Stimulated activated CD8-positive, alpha-beta memory T cell treated with anti-CD3 and anti-CD28 coated beads, Interleukin-7, amount 100 ng/mL, for 1 hour (primary cell): Measurements from ENCODE around the gene ASGR2.
"Not testable (repeated sequence)": the region's sequence is repeated elsewhere in the genome, so short reads cannot be mapped to it uniquely, and the experiment has no call there.

ENCODE experiments used
- DNase-seq, 2 donors: peaks; one replicate each; pipeline ENCODE4 v3.0.0-alpha.2; 2020; ENCODE audit warnings: low read depth in 2 of 2

The ASGR2 gene

DNA sequence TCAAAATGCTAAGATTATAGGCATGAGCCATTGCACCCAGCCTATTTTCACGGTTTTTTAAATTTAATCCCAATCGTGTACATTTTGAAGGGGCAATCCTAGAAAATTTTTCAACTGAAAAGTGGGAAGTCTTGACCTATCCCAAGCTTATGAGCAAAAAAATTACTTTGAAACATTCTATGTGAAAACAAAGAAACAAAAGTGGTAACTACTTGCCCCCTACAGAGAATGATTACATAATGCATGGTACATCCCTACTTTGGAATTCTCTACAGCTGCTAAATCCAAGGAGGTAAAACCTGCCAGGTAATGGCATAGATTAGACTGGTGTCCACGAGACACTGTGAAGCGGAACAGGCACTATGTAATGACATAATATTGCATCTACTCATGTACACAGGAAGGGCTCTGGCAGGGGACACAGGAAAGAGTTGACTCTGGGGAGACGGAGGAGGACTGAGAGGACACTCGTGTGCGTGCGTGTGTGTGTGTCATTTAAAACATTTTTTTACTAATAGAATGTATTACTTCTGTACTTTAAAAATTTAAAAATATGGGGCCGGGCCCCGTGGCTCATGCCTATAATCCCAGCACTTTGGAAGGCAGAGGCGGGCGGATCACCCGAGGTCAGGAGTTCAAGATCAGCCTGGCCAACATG, 15.7 kb downstream of the ASGR2 start:
- DNase-seq, result no peak

DNA sequence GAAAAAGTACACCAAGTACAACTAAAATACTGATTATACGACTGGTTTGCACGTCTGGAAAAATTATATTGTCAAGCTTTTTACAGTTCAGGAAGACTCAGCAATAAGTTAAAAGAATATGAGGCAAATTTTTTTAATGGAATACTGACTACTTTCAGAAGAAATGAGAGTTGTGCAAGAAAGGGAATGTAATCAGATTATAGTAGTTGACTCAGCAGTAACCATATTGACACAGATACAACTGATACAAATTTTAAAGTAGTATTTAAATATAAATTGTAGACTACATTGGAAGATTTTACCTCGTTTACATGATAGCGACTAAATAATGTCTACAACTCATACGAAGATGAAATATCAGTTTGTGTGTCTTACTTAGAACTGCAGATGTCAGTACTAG, 16.7 kb downstream of the ASGR2 start:
- no peak for DNase-seq

DNA sequence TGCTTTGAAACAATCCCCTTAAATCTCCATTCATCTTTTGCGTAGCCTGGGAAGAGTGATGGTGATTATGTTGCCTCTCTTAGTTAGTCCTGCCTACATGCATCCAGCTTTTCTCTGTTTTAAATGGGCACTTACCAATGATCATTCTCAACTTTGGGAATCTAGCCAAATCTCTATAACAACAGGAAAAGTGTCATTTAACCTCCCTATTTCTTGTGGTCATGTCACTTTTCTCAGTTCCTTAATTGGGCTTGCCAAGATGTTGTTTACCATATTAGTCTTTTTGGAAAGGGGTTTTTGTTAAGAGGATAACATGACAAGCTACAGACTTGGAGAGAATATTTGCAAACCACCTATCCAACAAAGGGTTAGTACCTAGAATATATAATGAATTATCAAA, 19.0 kb downstream of the ASGR2 start:
- no peak for DNase-seq

DNA sequence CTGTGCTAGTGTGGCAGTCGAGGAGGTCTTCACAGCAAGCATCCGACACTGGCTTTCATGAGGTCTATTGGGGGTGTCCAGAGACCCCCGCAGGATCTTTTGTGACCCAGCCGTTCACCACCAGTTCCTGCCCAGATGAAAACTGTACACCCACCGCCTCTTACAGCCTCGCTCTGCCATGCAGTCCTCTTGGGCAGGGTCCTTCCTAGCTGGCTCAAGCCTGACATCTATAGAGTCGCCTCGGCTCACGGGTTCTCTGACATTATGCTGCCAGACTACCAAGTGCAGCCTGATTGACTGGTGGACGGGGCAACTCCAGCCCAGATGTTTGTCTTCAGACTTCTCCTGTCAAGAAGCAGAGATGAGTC, 20.0 kb downstream of the ASGR2 start:
- DNase-seq, result no peak

DNA sequence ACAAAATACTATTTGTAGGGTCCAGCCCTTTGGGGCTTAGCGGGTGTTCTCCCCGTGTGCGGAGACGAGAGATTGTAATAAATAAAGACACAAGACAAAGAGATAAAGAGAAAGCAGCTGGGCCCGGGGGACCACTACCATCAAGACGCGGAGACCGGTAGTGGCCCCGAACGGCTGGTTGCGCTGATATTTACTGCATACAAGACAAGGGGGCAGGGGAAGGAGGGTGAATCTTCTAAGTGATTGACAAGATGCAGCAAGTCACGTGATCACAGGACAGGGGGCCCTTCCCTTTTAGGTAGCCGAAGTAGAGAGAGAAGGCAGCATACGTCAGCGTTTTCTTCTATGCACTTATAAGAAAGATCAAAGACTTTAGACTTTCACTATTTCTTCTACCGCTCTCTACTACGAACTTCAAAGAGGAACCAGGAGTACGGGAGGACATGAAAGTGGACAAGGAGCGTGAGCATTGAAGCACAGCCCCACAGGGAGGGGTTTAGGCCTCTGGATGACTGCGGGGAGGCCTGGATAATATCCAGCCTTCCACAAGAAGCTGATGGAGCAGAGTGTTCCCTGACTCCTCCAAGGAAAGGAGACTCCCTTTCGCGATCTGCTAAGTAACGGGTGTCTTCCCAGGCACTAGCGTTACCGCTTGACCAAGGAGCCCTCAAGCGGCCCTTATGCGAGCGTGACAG, 23.2 kb downstream of the ASGR2 start:
- not testable (repeated sequence) for DNase-seq

DNA sequence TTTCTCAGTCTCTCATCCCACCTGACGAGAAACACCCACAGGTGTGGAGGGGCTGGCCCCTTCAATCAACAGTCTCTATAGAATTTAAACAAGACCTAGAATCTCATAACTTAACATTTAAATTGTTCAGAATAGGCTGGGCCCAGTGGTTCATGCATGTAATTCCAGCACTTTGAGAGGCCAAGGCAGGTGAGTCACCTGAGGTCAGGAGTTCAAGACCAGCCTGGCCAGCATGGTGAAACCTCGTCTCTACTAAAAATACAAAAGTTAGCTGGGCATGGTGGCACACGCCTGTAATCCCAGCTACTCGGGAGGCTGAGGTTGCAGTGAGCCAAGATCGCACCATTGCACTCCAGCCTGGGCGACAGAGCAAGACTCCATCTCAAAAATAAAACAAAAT, 25.1 kb downstream of the ASGR2 start:
- not testable (repeated sequence) for DNase-seq

DNA sequence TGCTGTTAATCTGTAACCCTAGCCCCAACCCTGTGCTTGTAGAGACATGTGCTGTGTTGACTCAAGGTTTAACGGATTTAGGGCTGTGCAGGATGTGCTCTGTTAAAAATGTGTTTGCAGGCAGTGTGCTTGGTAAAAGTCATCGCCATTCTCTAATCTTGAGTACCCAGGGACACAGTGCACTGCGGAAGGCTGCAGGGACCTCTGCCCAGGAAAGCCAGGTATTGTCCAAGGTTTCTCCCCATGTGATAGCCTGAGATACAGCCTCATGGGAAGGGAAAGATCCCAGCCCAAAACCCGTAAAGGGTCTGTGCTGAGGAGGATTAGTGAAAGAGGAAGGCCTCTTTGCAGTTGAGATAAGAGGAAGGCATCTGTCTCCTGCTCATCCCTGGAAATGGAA, 26.2 kb downstream of the ASGR2 start:
- not testable (repeated sequence) for DNase-seq

DNA sequence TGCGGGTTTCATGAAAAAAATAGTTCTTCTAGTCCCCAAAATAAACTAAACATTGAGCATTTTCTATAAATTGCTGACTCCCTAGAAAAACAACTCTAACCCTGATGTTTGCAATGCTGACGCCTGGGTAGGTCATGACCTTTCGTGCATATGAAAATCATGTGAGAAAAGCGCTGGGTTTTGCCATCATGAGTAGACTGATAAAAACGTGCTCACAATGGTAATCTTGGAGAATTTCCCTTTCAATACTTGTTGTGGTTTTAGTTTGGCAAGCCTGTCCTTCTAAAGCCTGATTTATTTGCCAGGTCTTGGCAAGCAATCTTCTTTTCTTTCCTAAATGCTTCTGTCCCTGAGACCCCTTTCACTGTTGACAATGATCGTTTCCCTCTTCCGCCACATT, 30.5 kb downstream of the ASGR2 start:
- DNase-seq, result no peak

DNA sequence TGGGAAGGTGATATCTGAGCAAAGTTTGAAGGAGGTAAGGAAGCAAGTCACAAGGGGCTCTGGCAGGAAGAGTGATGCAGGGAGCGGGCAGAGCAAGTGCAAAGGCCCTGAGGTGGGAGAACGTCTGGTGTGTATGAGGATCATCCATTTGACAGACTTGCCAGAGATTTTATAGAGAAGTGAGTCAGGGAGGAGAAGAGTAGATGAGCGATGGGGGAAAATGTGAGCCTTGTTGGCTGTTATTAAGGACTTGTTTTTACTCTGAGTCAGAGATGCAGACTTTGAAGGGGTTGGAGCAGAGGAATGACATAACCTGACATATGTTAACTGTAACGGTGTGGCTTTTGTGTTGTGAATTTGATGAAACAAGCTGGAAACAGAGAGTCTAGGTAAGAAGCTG, 31.0 kb downstream of the ASGR2 start:
- DNase-seq, result no peak

DNA sequence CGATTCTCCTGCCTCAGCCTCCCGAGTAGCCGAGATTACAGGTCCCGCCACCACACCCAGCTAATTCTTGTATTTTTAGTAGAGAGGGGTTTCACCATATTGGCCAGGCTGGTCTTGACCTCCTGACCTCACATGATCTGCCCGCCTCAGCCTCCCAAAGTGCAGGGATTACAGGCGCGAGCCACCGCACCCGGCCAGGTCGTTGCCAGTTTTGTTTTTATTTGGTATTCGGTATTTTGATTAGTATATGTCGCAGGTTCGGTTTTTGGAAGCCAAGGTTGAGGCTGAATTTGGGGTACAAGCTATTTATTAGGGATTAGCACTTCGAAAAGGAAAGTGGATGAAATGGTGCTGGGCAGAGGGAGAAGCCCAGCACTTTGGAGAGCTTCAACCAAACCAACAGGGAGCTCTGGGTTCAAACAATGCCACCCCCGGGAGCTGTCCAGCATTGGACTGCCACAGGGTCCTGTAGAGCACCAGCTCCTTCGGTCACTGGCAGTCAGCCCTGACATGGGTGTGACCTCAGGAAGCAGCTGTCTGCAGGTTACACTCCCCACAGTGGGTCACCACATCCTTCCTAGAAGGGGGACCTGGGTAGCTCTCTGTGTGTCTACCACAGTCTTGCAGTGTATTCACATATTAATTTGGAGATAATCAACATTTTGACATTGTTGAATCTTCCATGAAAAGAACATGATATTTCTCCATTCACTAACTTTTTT, 33.1 kb downstream of the ASGR2 start:
- no peak for DNase-seq

DNA sequence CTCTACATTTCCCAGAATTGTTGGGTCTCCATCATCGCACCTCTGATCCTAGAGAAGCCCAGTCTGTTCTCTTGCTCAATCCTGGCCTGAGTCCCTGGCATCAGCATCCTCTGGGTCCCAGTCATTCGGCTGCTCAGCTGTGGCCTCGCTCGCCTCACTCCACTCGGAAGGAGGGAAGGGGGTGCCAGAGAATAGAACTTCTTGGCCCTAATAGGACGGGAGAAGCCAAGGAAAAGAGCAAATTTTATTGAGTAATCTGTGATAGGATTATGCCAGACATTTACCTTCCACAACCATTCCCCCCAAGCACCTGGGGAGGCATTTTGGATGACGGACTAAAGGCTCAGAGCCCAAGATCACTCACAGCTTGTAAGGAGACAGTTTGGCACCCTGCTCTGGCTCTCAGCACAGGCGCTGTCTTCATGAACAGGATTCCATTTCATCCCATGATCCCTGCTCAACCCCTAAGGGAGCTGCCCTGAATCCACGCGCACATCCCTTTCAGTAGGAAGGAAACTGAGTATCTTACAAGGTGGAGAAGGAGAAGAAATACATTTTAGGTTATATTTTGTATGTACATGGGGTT, 34.1 kb downstream of the ASGR2 start:
- no peak for DNase-seq

DNA sequence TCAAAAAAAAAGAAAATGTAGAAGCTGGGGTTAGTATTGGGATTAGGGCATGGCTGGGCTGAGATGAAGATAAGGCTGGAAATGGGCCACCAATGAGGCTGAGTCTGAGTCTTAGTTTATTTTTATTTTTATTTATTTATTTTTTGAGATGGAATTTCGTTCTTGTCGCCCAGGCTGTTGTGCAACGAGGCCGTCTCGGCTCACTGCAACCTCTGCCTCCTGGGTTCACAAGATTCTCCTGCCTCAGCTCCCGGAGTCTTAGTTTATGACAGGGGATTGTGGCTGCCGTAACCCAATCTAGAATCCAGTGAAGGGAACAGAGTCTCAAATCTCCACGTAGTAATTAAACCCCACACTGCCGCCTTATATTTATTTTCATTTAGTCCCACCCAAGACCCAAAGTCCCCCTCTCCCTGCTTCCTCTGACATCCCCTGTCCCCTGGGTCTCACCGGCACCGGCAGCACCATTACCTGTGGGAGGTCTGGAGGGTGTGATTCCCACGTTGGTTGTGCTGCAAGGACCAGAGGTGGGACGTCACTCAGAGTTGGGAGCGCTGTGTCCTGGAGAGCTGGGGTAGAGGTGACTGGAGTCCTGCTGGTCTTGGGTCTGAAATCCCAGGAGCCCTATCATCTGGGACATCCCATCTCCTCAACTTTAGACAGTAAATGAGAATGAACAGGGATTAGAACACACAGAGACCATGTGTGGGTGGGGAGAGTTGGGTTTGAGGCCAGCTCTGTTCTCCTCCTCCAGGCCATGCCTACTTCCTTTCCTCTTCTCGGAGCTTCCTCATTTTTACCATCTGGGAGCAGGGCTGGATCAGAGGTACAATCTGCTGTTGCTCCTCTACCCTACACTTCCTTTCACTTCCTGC, 34.8 kb downstream of the ASGR2 start, which contains the start of gene CLEC10A:
TSS of gene CLEC10A (minus strand) at position 671 of the 875 bp plus-strand sequence. CDS start 1,439 bp downstream, outside the sequence.
- DNase-seq, result no peak

DNA sequence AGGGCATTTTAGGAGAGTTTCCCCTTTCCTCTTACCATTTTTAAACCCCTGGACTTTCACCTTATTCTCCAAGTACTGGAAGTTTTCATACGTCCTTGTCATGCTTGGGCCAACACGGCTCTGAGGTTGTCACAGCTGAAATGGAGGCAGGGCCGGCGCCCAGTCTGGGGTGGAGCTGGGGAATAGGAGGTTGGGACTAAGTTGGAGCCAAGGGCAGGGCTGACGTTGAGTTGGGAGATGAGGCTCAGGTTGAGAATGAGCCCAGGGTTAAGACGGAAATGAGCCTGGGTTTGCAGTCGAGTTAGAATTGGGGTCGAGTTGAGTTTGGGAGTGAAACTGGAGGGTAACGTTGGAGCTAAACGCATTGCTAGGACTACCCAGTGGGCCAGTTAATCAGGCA, 35.9 kb downstream of the ASGR2 start:
- no peak for DNase-seq

DNA sequence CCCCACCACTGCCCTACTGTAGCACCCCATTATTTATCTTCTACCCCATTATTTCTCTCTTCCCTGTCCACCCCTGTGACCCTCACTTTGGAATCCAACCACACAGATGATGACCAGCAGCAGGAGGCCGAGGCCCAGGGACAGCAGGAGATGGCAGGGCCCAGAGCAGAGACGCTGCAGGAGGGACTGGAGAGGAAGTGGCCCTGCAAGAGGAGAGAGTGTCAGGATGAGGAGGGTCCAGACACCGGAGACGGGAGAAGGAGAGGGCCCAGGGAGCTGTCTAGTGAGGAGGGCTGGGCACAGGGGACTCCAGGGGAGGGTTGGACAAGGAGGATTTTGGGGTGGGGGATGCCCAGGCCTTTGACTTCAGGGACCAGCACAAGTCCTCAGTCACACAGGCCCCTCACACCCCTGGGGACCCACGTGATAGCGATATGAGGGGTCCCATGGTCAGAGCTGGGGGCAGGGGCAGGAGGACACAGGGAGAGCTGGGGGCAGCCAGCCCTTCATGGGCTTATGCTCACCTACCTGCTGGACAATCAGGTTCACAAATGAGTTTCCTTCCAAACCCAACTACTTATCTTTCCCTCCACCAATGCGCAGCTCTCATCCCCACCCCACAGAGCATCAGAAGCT, 36.6 kb downstream of the ASGR2 start:
- DNase-seq, result no peak

DNA sequence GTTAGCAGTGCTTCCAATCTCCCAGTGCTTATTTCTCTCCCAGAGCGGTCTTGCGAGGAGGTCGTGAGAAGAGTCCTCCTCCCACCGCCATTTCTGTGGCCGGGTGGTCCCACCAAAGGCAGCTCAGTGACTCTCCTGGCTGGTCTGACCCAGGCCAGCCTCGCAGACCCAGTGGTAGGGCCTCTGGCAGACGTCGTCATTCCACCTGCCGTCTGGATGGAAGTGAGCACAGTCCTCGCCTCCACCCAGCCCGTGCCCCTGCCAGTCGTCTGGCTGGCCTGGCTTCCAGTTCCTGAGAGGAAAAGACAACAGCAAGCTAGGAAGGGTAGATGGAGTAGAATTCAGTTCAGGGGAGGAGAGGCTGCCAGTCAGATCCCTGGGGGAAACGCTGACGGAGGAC, 39.7 kb downstream of the ASGR2 start:
- no peak for DNase-seq

DNA sequence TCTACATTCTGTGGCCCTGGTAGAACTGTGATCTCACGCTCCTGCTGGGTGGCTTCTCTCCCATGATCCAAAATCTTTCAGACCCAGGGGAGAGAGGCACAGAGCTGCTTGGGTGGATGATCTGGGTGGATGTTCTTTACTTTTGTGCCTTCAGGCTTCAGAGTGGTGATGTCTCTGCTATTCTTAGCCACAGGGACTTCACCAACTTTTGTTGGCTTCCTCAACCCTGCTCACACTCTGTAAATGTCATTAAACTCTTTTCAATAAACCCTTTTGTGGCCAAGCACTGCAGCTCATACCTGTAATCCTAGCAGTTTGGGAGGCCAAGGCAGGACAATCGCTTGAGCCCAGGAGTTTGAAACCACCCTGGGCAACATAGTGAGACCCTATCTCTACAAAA, 42.2 kb downstream of the ASGR2 start:
- DNase-seq, result no peak

DNA sequence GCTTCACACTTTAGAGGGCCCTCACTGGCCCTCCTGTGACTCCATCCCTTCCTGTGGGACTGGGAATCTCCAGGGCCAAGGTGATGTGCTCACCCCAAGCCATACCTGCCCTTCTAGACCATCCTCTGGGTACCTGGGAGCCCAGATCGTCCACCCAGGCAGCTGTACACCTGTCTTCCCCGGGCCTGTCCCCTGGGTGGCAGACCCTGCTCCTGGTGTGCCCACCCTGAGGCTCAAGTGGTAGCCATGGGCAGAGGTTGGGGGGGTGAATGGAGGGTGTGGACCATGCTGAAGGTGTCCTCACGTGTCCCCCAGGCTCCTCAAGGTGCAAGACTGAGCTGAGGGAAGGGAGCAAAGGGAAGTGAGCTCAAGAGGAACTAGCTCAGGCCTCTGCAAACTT, 43.9 kb downstream of the ASGR2 start:
- DNase-seq, result no peak

DNA sequence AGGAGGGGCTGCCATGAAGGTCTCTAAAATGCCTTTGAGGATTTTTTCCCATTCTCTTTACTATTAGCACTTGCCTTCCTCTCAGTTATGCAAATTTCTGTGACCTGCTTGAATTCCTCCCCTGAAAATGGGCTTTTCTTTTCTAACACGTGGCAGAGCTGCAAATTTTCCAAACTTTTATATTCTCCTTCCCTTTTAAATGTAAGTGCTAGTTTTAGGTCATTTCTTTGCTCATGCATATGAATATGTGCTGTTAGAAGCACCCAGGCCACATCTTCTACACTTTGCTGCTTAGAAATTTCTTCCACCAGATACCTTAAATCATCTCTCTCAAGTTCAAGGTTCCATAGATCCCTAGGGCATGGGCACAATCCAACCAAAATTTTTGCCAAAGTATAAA, 46.4 kb downstream of the ASGR2 start:
- DNase-seq, result no peak

DNA sequence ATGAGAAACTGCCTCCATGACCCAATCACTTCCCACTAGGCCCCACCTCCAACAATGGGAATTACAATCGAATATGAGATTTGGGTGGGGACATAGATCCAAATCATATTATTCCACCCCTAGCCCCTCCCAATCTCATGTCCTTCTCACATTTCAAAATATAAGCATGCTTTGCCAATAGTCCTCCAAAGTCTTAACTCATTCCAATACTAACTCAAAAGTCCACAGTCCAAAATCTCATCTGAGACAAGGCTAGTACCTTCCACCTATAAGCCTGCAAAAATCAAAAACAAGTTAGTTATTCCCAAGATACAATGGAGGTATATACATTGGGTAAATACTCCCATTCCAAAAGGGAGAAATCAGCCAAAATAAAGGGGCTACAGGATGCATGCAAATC, 47.4 kb downstream of the ASGR2 start:
- no peak for DNase-seq

DNA sequence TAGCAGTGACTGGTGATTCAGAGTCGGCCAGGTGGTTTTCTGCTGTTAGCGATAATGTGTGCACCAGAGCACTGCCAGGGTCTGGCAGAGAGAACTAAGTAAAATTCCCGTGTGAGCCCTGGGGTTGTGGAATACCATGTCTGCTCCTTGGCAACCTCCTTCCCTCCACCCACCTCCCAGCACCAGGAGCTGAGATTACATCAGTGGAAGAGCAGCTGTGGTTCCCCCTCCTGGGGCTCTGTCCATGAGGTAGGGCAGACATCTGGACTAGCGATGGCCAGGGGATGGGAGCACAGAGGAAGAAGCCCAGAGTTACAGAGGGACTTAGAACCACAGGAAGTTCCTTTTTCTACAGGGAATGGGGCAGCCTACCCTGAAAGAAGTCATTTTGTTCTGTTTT, 50.4 kb downstream of the ASGR2 start:
- no peak for DNase-seq

DNA sequence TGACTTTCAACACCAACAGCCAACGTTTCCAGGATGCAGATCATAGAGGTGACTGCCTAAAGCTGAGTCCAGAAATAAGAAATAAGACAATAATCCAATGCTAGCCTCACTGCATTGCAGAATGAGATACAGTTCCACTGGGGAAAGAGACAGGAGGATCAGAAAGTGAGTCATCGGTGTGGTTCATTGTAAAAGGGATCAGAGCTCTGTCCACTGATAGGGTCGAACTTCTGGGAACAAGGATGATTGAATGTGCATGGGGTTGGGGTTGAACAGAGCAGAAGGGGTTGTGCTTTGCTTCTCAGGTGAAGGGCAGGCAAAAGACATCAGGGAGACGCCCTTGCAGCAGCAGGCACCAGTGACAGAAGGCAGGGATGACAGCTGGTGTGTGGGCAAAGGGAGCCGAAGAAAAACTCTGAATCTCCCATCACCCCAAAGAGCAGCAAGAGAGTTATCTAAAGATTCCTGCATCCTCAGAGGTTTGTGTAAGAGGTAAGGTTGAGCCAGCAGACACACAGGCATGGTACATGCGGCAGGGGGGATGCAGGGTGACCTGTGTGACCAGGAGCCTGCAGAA, 51.0 kb downstream of the ASGR2 start:
- DNase-seq, result no peak
